PC-3 (cell line): ENCODE measurements around the gene TPT1.

Experiments
- CTCF ChIP-seq: fragments of 300-600 bp; sonication (generic); conservative IDR thresholded peaks from 2 replicates; pipeline ENCODE4 v1.5.1; 2017; ENCODE audit warnings: antibody characterized with exemption, low read depth, mild to moderate bottlenecking, low read length
- EZH2 ChIP-seq: fragments of 300-600 bp; sonication (generic); IDR thresholded peaks from one replicate; pipeline ENCODE4 v1.6.1; 2017; ENCODE audit warnings: antibody characterized with exemption, mild to moderate bottlenecking, low read length; ENCODE audit not compliant: unreplicated experiment

GRCh38 chr13:45316338-45316737, 24.6 kb downstream of the TPT1 start:
- TF ChIP-seq CTCF (no peak), EZH2 (no peak)
